ENCODE data around the gene DNAI1.
"Not testable (repeated sequence)": the region's sequence is repeated elsewhere in the genome, so short reads cannot be mapped to it uniquely, and the experiment has no call there.

The DNAI1 gene

GRCh38 chr9:34458013-34458958 lies at the start of gene DNAI1, which contains the start of gene FAM219A:
Gene DNAI1 (plus strand): TSS chr9:34458805. CDS start chr9:34459006, 201 bp downstream.
Gene FAM219A (minus strand): TSS chr9:34458570. CDS start chr9:34458263, 307 bp downstream.
- DNase-seq (ENCODE audit: low spot score): peak; percentile 98

DNA sequence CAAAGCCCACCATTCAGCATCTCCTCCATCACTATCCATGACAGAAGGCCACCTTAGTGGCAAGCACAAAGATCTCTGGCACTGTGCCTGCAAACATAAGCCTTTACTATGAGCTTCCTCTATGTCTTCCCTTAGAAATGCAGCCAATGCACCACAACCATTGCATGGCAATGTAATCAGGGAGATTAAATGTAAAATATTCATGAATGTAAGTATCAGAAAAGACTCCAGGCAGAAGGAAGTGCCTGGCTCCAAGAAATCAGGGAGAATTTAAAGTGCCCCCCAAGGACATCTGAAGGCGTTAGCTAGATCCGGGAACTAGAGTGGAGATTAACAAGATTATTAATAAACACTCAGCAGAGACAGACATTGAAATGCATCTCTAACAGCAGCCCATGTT lies 49.5 kb upstream of the DNAI1 start:
- DNase-seq (ENCODE audit: low spot score): peak; percentile 22

DNA sequence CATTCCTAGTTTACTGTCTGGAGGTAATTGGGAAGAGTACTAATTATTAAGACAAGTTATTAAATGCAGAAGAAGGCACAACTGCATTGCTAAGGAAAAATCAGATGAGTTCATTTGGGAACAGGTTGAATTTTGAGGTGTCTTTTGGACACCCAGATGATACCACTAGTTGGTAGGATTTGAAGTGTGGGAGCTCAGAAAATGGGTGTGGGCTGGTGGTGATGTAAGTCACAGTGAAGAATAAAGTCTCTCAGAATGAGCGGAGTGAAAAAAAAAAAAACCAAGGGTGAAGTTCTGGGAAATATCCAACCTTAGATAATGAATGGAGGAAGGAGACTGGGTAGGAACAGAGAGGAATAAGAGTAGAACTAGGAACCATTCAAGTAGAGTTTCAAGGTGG lies 46.3 kb upstream of the DNAI1 start:
- DNase-seq (ENCODE audit: low spot score): no peak

DNA sequence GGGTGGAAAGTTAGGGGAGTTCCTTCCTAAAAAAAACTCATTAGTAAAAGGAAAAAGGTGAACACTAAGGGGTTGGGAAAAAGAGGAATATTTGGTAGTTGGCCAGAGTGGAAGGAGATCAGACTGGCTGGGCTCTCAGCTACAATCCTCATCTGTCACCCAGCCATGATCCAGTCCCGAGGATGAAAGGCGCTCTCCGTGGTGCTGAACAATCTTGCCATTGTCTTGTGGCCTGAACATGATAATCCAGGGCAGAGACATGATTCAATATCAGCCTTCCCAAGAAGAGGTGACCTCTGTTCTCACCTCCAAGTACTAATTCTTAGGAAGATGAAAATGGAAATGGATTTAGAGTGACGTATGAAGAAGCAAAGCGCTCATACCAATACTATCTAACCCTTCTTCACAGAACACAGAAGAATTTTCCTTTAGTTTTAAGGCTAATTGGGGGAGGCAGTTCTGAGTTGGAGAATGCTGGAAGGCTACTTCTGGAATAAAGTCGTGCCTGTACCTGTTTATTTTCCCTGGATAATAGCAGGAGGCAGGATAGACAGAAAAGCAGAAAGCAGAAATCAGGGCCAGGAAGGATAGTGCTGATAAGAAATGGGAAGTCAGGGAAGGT lies 45.3 kb upstream of the DNAI1 start:
- DNase-seq (ENCODE audit: low spot score): no peak

GRCh38 chr9:34417734-34418133 lies 40.9 kb upstream of the DNAI1 start:
- peak; percentile 69 for DNase-seq (ENCODE audit: low spot score)

DNA sequence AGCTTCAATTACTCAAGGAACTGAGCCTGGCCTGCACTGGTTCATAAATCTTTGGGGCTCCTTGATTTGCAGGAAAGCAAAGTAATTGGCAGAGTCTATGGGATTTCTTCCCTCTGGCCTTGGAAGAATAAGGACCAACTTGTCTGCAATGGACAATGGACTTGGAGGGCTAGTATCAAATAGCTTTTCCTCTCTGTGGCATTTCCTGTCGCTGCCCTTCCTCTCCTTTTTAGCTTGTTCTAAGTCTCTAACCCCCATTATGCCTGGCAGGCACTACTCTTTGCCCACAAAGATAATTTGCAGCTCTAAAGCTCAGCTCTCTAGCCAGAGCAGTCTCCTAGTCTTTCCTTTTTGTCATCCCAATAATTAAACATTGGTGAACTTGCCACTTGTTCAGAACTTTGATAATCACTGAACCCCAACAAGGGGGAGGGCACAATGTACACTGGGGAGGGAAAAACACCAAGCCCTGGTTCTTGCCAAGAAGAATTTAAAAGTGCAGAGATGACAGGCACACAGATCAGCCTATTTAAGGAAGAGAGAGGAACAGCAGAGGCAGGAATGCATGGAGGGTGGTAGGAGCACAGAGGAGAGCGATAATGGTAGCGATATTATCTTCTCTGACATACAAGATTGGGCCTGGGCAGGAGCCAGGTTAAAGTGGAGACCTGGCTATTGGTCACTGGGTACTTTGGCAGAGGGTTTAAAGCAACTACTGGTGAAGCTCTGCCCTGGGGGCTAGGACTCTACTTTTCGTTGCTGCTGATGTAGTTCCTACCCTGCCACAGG lies 38.7 kb upstream of the DNAI1 start:
- no peak for DNase-seq (ENCODE audit: low spot score)

GRCh38 chr9:34426347-34427074 lies 32.1 kb upstream of the DNAI1 start:
- no peak for DNase-seq (ENCODE audit: low spot score)

- DNase-seq (ENCODE audit: low spot score): peak; percentile 28
Observed at GRCh38 chr9:34428325-34428958, 30.2 kb upstream of the DNAI1 start.

GRCh38 chr9:34430843-34431437 lies 27.7 kb upstream of the DNAI1 start:
- DNase-seq (ENCODE audit: low spot score): peak; percentile 96

DNA sequence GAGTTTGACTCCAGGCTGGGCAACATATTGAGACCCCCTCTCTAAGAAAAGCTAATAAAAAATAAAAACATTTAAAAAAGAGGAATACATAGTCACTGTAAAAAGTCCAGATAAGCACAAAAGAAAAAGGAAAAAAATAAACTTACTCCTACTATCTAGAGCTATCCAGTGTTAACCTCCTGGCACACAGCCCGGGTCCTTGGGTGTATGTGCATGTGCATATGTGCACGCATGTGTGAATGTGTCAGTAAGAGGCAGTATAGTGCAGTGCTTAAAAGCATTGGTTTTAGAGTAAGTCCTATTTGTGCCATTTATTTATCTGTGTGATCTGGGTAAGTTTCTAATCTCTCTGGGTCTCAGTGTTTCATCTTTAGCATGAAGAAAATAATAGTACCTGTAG lies 26.9 kb upstream of the DNAI1 start:
- DNase-seq (ENCODE audit: low spot score): no peak

DNA sequence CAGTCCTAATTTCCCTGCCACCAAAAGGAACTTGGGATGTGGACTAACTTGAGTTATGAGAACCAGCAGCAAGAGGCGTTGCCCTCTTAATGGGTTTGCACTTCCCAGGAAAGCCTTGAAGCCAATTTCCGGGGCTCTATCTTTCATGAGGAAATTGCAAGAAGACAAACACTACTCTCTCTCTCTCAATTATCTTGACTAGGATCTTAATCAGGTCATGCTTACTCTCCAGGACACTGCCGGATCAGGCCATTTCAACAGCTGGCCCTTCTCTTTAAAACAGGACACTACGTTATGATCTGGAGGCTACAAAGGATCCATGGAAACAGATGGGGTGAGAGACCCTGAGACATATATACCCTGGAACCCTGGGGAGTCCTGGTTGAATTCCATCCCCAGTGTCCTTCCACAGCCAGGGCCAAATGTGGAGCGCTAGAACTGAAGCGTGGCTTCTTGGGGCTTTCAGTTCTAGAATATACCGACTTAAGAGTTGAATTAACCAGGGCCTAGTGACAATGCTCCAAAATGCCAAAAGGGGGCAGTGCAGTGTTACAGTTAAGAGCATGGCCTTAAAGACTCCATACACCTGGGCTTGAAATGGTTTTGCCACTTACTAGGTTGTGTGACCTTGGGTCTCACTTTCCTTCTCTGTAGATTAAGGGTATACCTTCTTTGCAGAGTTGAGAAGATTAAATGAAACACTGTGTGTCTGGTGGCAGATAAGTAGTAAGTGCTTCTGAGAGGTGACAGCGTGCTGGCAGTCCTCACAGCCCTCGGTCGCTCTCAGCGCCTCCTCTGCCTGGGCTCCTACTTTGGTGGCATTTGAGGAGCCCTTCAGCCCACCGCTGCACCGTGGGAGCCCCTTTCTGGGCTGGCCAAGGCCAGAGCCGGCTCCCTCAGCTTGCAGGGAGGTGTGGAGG lies 21.3 kb upstream of the DNAI1 start:
- DNase-seq (ENCODE audit: low spot score): peak; percentile 87

GRCh38 chr9:34437926-34438307 lies 20.7 kb upstream of the DNAI1 start:
- not testable (repeated sequence) for DNase-seq (ENCODE audit: low spot score)

DNA sequence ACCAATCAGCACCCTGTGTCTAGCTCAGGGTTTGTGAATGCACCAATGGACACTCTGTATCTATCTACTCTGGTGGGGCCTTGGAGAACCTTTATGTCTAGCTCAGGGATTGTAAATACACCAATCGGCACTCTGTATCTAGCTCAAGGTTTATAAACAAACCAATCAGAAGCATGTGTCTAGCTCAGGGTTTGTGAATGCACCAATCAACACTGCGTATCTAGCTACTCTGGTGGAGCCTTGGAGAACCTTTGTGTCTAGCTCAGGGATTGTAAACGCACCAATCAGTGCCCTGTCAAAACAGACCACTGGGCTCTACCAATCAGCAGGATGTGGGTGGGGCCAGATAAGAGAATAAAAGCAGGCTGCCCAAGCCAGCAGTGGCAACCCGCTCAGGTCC lies 20.1 kb upstream of the DNAI1 start:
- not testable (repeated sequence) for DNase-seq (ENCODE audit: low spot score)

GRCh38 chr9:34440017-34440416 lies 18.6 kb upstream of the DNAI1 start:
- DNase-seq (ENCODE audit: low spot score): no peak

- no peak for DNase-seq (ENCODE audit: low spot score)
Observed at GRCh38 chr9:34442770-34443169, 15.8 kb upstream of the DNAI1 start.

DNA sequence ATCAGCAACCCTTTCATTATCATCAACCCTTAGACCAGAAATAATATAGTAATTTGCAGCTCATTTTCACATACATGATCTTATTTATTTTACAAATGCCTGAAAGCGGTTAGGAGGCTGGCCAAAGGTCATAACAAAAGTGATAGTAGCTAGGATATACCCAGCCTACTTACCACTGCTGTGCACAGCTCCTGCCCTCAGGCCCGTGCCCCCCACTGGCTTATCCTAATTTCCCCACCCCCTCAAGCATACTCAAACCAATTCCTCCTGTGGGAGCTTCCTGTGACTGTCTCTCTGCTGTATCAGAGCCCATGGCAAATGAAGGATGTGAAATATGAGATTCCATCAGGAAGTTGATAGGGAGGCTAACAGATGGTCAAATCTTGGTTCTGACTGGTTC lies 15.1 kb upstream of the DNAI1 start:
- no peak for DNase-seq (ENCODE audit: low spot score)

- no peak for DNase-seq (ENCODE audit: low spot score)
Observed at GRCh38 chr9:34443976-34444375, 14.6 kb upstream of the DNAI1 start.

DNA sequence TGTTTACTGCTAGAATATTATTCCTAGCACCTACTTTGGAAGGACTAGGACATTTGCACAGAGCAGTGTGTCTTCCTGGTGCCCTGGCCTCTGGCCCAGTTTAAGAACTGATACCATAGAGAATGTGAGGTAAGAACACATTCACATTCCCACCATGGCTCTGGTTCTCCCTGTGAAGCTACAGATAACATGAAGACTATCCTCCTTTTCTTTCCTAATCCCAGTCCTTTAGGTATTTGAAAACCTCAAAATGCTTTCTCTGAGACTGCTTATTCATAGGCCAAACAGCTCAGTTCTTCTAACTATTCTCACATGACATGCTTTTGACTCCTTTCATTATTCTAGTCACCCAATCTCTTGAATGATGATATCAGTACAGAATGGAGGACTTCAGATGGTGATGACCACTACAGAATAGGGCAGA lies 12.1 kb upstream of the DNAI1 start:
- DNase-seq (ENCODE audit: low spot score): no peak

DNA sequence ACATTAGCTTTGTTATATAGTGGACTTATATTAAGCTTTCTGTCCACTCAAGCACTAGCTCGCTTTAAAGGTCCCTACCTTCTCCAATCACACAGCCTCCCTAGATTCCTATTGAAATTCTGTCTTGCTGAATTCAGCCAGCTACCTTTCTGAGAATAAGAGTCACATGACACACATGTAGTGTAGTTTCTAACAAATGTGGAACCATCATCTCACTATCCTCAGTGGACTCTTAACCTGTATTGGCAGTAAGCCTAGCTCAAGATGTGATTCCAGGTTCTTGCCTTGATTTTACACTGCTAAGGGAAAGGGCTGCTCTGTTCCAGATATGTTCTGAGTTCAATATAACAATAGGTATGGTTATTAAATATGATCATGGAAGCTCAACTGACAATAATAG lies 11.7 kb upstream of the DNAI1 start:
- DNase-seq (ENCODE audit: low spot score): no peak

GRCh38 chr9:34450644-34451043 lies 8.0 kb upstream of the DNAI1 start:
- no peak for DNase-seq (ENCODE audit: low spot score)
